Loucy (cell line): ENCODE data around the gene FHIT.

Experiments
- H2AFZ ChIP-seq: fragments of 200-600 bp; sonication (generic); 2 replicates; pipeline ENCODE4 v1.6.0; 2016; ENCODE audit warnings: antibody characterized with exemption, mild to moderate bottlenecking, low read length, moderate library complexity
- H3F3A ChIP-seq: fragments of 200-600 bp; 2 replicates; pipeline ENCODE4 v1.6.0; 2016; ENCODE audit warnings: antibody characterized with exemption, low read depth, mild to moderate bottlenecking
- H3K27me3 ChIP-seq: fragments of 200-600 bp; sonication (generic); 2 replicates; pipeline ENCODE4 v1.6.1; 2014; ENCODE audit warnings: low read length, mild to moderate bottlenecking; ENCODE audit not compliant: insufficient read depth, poor library complexity, severe bottlenecking
- H3K36me3 ChIP-seq: fragments of 200-600 bp; sonication (generic); 2 replicates; pipeline ENCODE4 v1.6.1; 2016; ENCODE audit warnings: low read length; ENCODE audit not compliant: insufficient read depth
- H3K4me1 ChIP-seq: fragments of 200-600 bp; sonication (generic); 2 replicates; pipeline ENCODE4 v1.5.1; 2014; ENCODE audit warnings: low read length, mild to moderate bottlenecking; ENCODE audit not compliant: insufficient read depth, poor library complexity, severe bottlenecking
- H3K4me2 ChIP-seq: fragments of 200-600 bp; sonication (generic); 2 replicates; pipeline ENCODE4 v1.6.0; 2014; ENCODE audit warnings: antibody characterized with exemption, low read length, low read depth, mild to moderate bottlenecking; ENCODE audit not compliant: poor library complexity, severe bottlenecking
- H3K4me3 ChIP-seq: fragments of 200-600 bp; sonication (generic); 2 replicates; pipeline ENCODE4 v1.5.1; 2014; ENCODE audit warnings: low read length, mild to moderate bottlenecking, mixed read lengths; ENCODE audit not compliant: poor library complexity, severe bottlenecking
- H3K79me2 ChIP-seq: fragments of 200-600 bp; sonication (generic); 2 replicates; pipeline ENCODE4 v1.6.1; 2014; ENCODE audit warnings: low read length; ENCODE audit not compliant: insufficient read depth
- H3K9ac ChIP-seq: fragments of 200-600 bp; sonication (generic); 2 replicates; pipeline ENCODE4 v1.6.0; 2014; ENCODE audit warnings: mild to moderate bottlenecking, low read depth, low read length, moderate library complexity; ENCODE audit not compliant: poor library complexity, severe bottlenecking
- H3K9me2 ChIP-seq: fragments of 200-600 bp; sonication (generic); replicated peaks from 2 replicates; pipeline ENCODE4 v1.6.1; 2016; ENCODE audit warnings: low read depth, low read length, mixed read lengths
- H3K9me3 ChIP-seq: fragments of 200-600 bp; sonication (generic); 2 replicates; pipeline ENCODE4 v1.6.1; 2014; ENCODE audit warnings: mild to moderate bottlenecking, antibody characterized with exemption, low read length, low read depth; ENCODE audit not compliant: insufficient read depth
- H4K20me1 ChIP-seq: fragments of 200-600 bp; sonication (generic); 2 replicates; pipeline ENCODE4 v1.6.0; 2014; ENCODE audit warnings: antibody characterized with exemption, low read length, mild to moderate bottlenecking; ENCODE audit not compliant: insufficient read depth, poor library complexity, severe bottlenecking
- CTCF ChIP-seq: fragments of 200-600 bp; sonication (generic); conservative IDR thresholded peaks from 2 replicates; pipeline ENCODE4 v1.5.1; 2014; ENCODE audit warnings: mild to moderate bottlenecking, antibody characterized with exemption, low read length
- EZH2phosphoT487 ChIP-seq: fragments of 200-600 bp; IDR thresholded peaks from 2 replicates; pipeline ENCODE4 v1.6.1; 2018; ENCODE audit warnings: antibody characterized with exemption, mild to moderate bottlenecking, moderate library complexity, borderline replicate concordance

Gene FHIT

GRCh38 chr3:59749291-59749690, 1502.0 kb downstream of the FHIT start:
- Histone ChIP-seq H3K4me3 (no peak overlapping the region), H3K4me1 (peaks cover 29% of the 10 kb centered on the region), H3K9me3 (no peaks in the 10 kb centered on the region), H3K27me3 (no peaks in the 10 kb centered on the region), H2AFZ (no peak overlapping the region), H3F3A (0 out of 2 replicates have a peak, but pooled peaks cover 3% of the 10 kb centered on the region), H3K4me2 (no peak overlapping the region), H3K79me2 (no peaks in the 10 kb centered on the region), H4K20me1 (no peaks in the 10 kb centered on the region), H3K9ac (no peak overlapping the region), H3K36me3 (no peaks in the 10 kb centered on the region), H3K9me2 (no peaks in the 10 kb centered on the region)
- TF ChIP-seq CTCF (no peak), EZH2phosphoT487 (no peak)

GRCh38 chr3:59746585-59746984, 1504.7 kb downstream of the FHIT start:
- Histone ChIP-seq H3K9ac (no peak overlapping the region), H3K36me3 (no peaks in the 10 kb centered on the region), H3K4me1 (peaks cover 5% of the 10 kb centered on the region), H3K79me2 (no peaks in the 10 kb centered on the region), H3F3A (no peaks in the 10 kb centered on the region), H3K27me3 (no peaks in the 10 kb centered on the region), H4K20me1 (no peaks in the 10 kb centered on the region), H2AFZ (no peak overlapping the region), H3K9me2 (no peaks in the 10 kb centered on the region), H3K9me3 (no peaks in the 10 kb centered on the region), H3K4me2 (no peak overlapping the region), H3K4me3 (no peak overlapping the region)
- TF ChIP-seq CTCF, result no peak
- TF ChIP-seq EZH2phosphoT487, result no peak

- no peak overlapping the region for H2AFZ ChIP-seq
- H3F3A ChIP-seq, result no peaks in the 10 kb centered on the region
- H3K9me2 ChIP-seq, result no peaks in the 10 kb centered on the region
- no peak overlapping the region for H3K9ac ChIP-seq
- peaks cover 30% of the 10 kb centered on the region for H3K4me1 ChIP-seq
- TF ChIP-seq CTCF, result no peak
- TF ChIP-seq EZH2phosphoT487, result no peak
- no peaks in the 10 kb centered on the region for H3K9me3 ChIP-seq
- no peak overlapping the region for H3K4me3 ChIP-seq
- H4K20me1 ChIP-seq, result no peaks in the 10 kb centered on the region
- H3K27me3 ChIP-seq, result no peaks in the 10 kb centered on the region
- no peaks in the 10 kb centered on the region for H3K79me2 ChIP-seq
- H3K36me3 ChIP-seq, result no peaks in the 10 kb centered on the region
- H3K4me2 ChIP-seq, result no peak overlapping the region
Measured at GRCh38 chr3:59737241-59737640, 1514.0 kb downstream of the FHIT start.
